ENCODE measurements around the gene GTF3C2. TPM values are rescaled to one million over a fixed set of nuclear protein-coding genes. Genes with fewer than 3 reads are reported as not detected.

GTF3C2 gene
- total and polyA plus RNA-seq, 2 of the 13 experiments (the other 11 are each of a cell fraction or from before 2014, with no cell fraction given): 77.5 to 130 TPM

DNA sequence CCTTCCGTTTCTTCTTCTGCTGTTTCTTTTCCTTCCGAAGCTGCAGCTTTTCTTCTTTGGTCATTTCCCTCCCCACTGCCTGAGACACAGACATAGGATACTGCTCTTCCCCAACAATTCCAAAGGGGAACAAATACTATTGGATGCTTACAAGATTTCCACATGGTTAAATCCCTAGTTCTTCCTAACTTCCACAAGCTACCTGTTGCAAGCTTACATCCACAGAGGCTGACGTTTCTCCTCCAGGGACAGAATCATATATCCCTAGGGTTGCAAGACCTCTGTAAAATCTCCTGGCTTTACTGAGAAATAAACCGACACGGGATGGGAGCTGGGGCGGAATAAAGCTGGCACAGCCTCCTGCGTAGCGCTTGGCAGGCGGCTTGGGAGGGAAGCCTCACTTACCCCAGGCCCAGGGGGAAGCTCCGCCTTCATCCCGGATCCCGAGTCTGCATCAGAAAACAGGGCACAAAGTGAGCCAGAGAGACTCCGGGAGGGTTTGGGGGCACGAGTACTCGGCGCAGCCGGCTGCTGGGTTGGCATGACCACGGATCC is 13.0 kb upstream of the GTF3C2 start:
- H3K4me1 ChIP-seq (ENCODE audit: insufficient read depth, low read length): peaks cover 41% of the 10 kb centered on the region
- H3K9ac ChIP-seq (ENCODE audit: insufficient read depth, low read depth, low read length): peak overlapping the region; percentile 97
- no peaks in the 10 kb centered on the region; the same call in 1 of the 2 replicates for H4K20me1 ChIP-seq (ENCODE audit: insufficient read depth, low read length)
- FAIRE-seq: no peak
- H2AFZ ChIP-seq (ENCODE audit: low read length): no peak overlapping the region
- peak overlapping the region; percentile 94 for H3K4me2 ChIP-seq (ENCODE audit: low read depth, low read length)
- ChIA-PET CTCF (ENCODE audit: low intra/inter-chr PET ratio, low total read pairs) (interaction anchor here (2.5 kb wide), 1 partner anchor 49 kb away, joined by 15 read pairs; no protein-coding TSS in a partner anchor), POLR2A (interaction anchor here (0.7 to 9.5 kb wide), 18 partner anchors 9 to 318 kb away, joined by 3 to 125 read pairs (median 6); partner anchors contain the start of genes AGBL5, GTF3C2, MPV17 and NRBP1)
- H3K27me3 ChIP-seq (ENCODE audit: control insufficient read depth in 1 of 2, insufficient read depth in 2 of 2, low read length in 2 of 2): no peaks in the 10 kb centered on the region; a peak in 1 of 5 replicates
- in situ Hi-C loops (cut with HindIII; ENCODE audit: extremely low pct_ligation_motif_present, low pct_unique_long_range_greater_than_20kb) (loop anchor here (5.0 kb wide), 1 partner anchor 47 kb away; the partner anchor contains the start of gene MPV17), intact Hi-C loops (cut with micrococcal nuclease; ENCODE audit: unreplicated experiment) (loop anchor here (1.0 to 10.0 kb wide), 4 partner anchors 13 to 115 kb away; partner anchors contain the start of gene GTF3C2)
- TSS peak; percentile 58 for BruUV-seq (replicated peaks)
- peaks cover 24 to 61% of the 10 kb centered on the region in 2 experiments for H3K36me3 ChIP-seq (replicated peaks in 1 of 2; ENCODE audit: control insufficient read depth in 1 of 2, insufficient read depth in 2 of 2, low read length in 2 of 2)
- H3K79me2 ChIP-seq (ENCODE audit: insufficient read depth, low read length): peaks cover 54% of the 10 kb centered on the region
- DNase-seq (ENCODE audit: low spot score): no peak
- H3K4me3 ChIP-seq (replicated peaks in 1 of 3; ENCODE audit: insufficient read depth in 1 of 3, low read depth in 2 of 3, low read length in 3 of 3): peak overlapping the region; percentile 88 to 96 (median 95)
- peak; percentile 59 for ATAC-seq
- peak overlapping the region; percentile 83 for H3K27ac ChIP-seq (ENCODE audit: extremely low read length, insufficient read depth, low read length)
- WGBS (ENCODE audit: low lambda C conversion rate): 3% methylated on average over 18 of the region's 18 CpGs
- no peaks in the 10 kb centered on the region for H3K9me3 ChIP-seq (ENCODE audit: low read length)
- TF ChIP-seq MTF1 (CRISPR knock-in tag; IDR thresholded peaks at IDR 0.05): peak; percentile 56
- TF ChIP-seq, protein P1, sequence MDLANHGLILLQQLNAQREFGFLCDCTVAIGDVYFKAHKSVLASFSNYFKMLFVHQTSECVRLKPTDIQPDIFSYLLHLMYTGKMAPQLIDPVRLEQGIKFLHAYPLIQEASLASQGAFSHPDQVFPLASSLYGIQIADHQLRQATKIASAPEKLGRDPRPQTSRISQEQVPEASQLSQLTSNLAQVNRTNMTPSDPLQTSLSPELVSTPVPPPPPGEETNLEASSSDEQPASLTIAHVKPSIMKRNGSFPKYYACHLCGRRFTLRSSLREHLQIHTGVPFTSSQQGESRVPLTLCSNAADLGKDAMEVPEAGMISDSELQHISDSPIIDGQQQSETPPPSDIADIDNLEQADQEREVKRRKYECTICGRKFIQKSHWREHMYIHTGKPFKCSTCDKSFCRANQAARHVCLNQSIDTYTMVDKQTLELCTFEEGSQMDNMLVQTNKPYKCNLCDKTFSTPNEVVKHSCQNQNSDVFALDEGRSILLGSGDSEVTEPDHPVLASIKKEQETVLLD (CRISPR knock-in tag; IDR thresholded peaks at IDR 0.05; ENCODE audit: low read depth): peak; percentile 7; the same call in 1 of the 2 replicates
- no peak for TF ChIP-seq CENPX (CRISPR knock-in tag; IDR thresholded peaks at IDR 0.05)
- TF ChIP-seq NFRKB (IDR thresholded peaks at IDR 0.05): no peak
- TF ChIP-seq ZFP36L1 (CRISPR knock-in tag; IDR thresholded peaks at IDR 0.05): peak; percentile 12; the same call in 1 of the 2 replicates
- TF ChIP-seq FLYWCH1 (CRISPR knock-in tag; IDR thresholded peaks at IDR 0.05): no peak
- no peak for TF ChIP-seq ZNF670 (CRISPR knock-in tag; IDR thresholded peaks at IDR 0.05; ENCODE audit: borderline replicate concordance)
- no peak for TF ChIP-seq ELF3 (CRISPR knock-in tag; IDR thresholded peaks at IDR 0.05)
- TF ChIP-seq, protein P2, sequence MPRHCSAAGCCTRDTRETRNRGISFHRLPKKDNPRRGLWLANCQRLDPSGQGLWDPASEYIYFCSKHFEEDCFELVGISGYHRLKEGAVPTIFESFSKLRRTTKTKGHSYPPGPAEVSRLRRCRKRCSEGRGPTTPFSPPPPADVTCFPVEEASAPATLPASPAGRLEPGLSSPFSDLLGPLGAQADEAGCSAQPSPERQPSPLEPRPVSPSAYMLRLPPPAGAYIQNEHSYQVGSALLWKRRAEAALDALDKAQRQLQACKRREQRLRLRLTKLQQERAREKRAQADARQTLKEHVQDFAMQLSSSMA (CRISPR knock-in tag; IDR thresholded peaks at IDR 0.05): no peak
- no peak for TF ChIP-seq ZNF468 (CRISPR knock-in tag; IDR thresholded peaks at IDR 0.05)
- TF ChIP-seq, protein P3, sequence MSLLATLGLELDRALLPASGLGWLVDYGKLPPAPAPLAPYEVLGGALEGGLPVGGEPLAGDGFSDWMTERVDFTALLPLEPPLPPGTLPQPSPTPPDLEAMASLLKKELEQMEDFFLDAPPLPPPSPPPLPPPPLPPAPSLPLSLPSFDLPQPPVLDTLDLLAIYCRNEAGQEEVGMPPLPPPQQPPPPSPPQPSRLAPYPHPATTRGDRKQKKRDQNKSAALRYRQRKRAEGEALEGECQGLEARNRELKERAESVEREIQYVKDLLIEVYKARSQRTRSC (CRISPR knock-in tag; IDR thresholded peaks at IDR 0.05; ENCODE audit: low read depth): peak; percentile 31; the same call in 1 of the 2 replicates
- no peak for TF ChIP-seq ZNF430 (CRISPR knock-in tag; IDR thresholded peaks at IDR 0.05)
- peak; percentile 17; the same call in 1 of the 2 replicates for TF ChIP-seq ZNF878 (CRISPR knock-in tag; IDR thresholded peaks at IDR 0.05)
- TF ChIP-seq TP53 (CRISPR knock-in tag; conservative IDR thresholded peaks at IDR 0.05): no peak
- TF ChIP-seq, protein P4, sequence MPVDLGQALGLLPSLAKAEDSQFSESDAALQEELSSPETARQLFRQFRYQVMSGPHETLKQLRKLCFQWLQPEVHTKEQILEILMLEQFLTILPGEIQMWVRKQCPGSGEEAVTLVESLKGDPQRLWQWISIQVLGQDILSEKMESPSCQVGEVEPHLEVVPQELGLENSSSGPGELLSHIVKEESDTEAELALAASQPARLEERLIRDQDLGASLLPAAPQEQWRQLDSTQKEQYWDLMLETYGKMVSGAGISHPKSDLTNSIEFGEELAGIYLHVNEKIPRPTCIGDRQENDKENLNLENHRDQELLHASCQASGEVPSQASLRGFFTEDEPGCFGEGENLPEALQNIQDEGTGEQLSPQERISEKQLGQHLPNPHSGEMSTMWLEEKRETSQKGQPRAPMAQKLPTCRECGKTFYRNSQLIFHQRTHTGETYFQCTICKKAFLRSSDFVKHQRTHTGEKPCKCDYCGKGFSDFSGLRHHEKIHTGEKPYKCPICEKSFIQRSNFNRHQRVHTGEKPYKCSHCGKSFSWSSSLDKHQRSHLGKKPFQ (CRISPR knock-in tag; IDR thresholded peaks at IDR 0.05; ENCODE audit: insufficient replicate concordance): peak; percentile 86
- TF ChIP-seq, protein P5, sequence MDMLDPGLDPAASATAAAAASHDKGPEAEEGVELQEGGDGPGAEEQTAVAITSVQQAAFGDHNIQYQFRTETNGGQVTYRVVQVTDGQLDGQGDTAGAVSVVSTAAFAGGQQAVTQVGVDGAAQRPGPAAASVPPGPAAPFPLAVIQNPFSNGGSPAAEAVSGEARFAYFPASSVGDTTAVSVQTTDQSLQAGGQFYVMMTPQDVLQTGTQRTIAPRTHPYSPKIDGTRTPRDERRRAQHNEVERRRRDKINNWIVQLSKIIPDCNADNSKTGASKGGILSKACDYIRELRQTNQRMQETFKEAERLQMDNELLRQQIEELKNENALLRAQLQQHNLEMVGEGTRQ (IDR thresholded peaks at IDR 0.05; ENCODE audit: low read depth, low read length): no peak
- TF ChIP-seq, protein P5 (CRISPR knock-in tag; IDR thresholded peaks at IDR 0.05; ENCODE audit: borderline replicate concordance): no peak
